Nephron (organoid): ENCODE results near the gene FSTL5.
A peak's percentile ranks its signal among the peaks of the same experiment; 100 is the strongest.

ENCODE experiments used
- H3K27ac Mint-ChIP-seq, 3 experiments: 2 replicates each; pipeline ENCODE4 v1.8.0; 2020; ENCODE audit warnings: mixed read lengths in 3 of 3, mild to moderate bottlenecking in 2 of 3, moderate library complexity in 1 of 3
- H3K27me3 Mint-ChIP-seq: 2 replicates; pipeline ENCODE4 v1.8.0; 2021; ENCODE audit warnings: low read depth, mild to moderate bottlenecking, moderate library complexity, mixed read lengths
- H3K36me3 Mint-ChIP-seq: 2 replicates; pipeline ENCODE4 v1.8.0; 2020; ENCODE audit warnings: low read depth, mixed read lengths
- H3K4me1 Mint-ChIP-seq: 2 replicates; pipeline ENCODE4 v1.8.0; 2020; ENCODE audit warnings: mixed read lengths
- H3K4me3 Mint-ChIP-seq, 3 experiments: 2 replicates each; pipeline ENCODE4 v1.8.0; 2020; ENCODE audit warnings: mild to moderate bottlenecking in 3 of 3, mixed read lengths in 3 of 3, moderate library complexity in 2 of 3
- H3K9me3 Mint-ChIP-seq: 2 replicates; pipeline ENCODE4 v1.8.0; 2020; ENCODE audit warnings: mixed read lengths
- TF ChIP-seq, protein P1 (sequence below), 3 experiments: fragments of 200-600 bp; sonication (generic); IDR thresholded peaks; one replicate each; pipeline ENCODE4 v1.5.0; 2021; ENCODE audit warnings: antibody characterized with exemption in 3 of 3; ENCODE audit not compliant: unreplicated experiment in 3 of 3

The FSTL5 gene

DNA sequence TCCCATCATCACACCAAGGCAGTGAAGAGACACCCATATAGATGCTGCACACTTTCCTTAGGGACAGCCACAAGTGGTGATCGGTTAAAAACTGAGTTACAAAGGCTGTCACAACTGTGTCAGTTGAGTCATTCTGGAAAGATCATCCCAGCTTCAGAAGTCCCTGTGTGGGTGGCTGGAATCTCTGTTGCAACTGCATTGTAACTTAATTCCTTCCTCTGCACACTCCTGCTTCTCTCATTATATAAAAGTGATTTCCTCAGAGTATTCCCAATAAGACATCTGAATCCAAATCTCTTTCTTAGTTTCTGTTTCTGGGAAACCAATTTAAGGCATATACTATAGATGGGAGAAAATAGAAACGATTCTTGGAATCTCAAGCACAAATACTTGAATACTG, 88.1 kb downstream of the FSTL5 start:
- no peaks in the 10 kb centered on the region for H3K36me3 Mint-ChIP-seq
- no peaks in the 10 kb centered on the region for H3K4me1 Mint-ChIP-seq
- no peak overlapping the region for H3K27ac Mint-ChIP-seq
- no peaks in the 10 kb centered on the region for H3K9me3 Mint-ChIP-seq
- TF ChIP-seq, protein P1, sequence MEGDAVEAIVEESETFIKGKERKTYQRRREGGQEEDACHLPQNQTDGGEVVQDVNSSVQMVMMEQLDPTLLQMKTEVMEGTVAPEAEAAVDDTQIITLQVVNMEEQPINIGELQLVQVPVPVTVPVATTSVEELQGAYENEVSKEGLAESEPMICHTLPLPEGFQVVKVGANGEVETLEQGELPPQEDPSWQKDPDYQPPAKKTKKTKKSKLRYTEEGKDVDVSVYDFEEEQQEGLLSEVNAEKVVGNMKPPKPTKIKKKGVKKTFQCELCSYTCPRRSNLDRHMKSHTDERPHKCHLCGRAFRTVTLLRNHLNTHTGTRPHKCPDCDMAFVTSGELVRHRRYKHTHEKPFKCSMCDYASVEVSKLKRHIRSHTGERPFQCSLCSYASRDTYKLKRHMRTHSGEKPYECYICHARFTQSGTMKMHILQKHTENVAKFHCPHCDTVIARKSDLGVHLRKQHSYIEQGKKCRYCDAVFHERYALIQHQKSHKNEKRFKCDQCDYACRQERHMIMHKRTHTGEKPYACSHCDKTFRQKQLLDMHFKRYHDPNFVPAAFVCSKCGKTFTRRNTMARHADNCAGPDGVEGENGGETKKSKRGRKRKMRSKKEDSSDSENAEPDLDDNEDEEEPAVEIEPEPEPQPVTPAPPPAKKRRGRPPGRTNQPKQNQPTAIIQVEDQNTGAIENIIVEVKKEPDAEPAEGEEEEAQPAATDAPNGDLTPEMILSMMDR (IDR thresholded peaks at IDR 0.05; ENCODE audit: unreplicated experiment in 3 of 3) = no peak
- no peaks in the 10 kb centered on the region for H3K27me3 Mint-ChIP-seq
- H3K4me3 Mint-ChIP-seq = no peak overlapping the region

DNA sequence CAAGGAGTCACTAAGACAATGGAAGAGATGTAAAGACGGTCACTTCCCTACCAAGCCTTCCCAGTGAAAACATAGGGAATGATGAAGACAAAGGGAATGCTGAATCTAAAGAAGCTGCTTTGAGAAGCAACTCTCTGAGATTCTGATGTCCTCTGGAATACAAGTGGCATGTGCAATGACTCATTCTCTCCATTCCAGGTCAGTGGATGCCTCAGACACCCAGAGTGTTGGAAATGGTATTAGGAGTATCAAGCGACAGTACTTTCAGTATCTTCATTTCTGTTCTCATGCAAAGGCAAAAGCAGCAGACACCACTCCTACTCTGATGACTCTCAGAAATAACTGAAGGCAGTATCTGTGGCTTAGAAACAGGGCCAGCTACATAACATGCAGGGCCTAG, 102.6 kb downstream of the FSTL5 start:
- Mint-ChIP-seq H3K4me1 (no peaks in the 10 kb centered on the region), H3K27me3 (no peaks in the 10 kb centered on the region), H3K27ac (no peak overlapping the region), H3K9me3 (peaks cover 4% of the 10 kb centered on the region), H3K36me3 (no peaks in the 10 kb centered on the region), H3K4me3 (no peak overlapping the region)
- TF ChIP-seq, protein P1 (IDR thresholded peaks at IDR 0.05; ENCODE audit: unreplicated experiment in 3 of 3) = no peak

DNA sequence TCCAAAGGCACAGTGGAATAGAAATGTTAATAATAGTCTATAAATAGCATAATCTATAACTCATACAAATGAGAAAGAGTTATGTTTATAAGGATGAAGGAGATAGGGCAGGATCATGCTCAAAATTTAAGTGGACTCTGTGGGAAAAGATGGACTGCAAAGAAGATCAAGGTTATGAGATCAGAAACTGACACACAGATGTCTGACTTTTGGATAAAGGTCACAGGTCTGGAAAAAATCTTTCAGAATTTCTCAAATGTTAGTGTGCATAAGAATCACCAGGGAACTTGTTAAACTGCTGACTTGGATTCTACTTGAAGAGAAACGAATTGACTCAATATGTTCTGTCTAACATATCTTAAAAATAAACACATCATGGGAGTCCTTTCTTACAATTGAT, 104.1 kb downstream of the FSTL5 start:
- no peaks in the 10 kb centered on the region for H3K36me3 Mint-ChIP-seq
- no peaks in the 10 kb centered on the region for H3K4me1 Mint-ChIP-seq
- H3K4me3 Mint-ChIP-seq = no peak overlapping the region
- H3K27me3 Mint-ChIP-seq = no peaks in the 10 kb centered on the region
- no peaks in the 10 kb centered on the region for H3K9me3 Mint-ChIP-seq
- no peak overlapping the region for H3K27ac Mint-ChIP-seq
- TF ChIP-seq, protein P1 (IDR thresholded peaks at IDR 0.05; ENCODE audit: unreplicated experiment in 3 of 3) = no peak

DNA sequence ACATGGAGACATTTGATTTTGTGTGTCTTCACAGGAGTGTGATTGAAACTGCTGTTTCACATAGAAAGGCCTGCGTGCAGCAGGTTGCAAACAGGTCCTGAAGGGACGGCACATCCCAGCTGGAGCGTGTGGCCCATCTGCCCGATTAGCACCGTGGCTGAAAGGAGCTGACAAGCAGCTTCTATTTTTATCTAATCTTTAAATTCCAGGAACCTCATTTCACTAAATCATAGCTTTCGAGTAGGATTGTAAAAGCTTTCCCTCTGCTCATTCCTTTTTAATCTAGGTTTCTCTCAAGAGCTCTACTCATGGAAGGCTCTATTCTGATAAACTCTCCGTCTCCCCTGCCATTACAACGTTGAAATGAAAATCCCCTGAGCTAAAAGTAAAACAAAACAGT, 106.8 kb downstream of the FSTL5 start:
- no peaks in the 10 kb centered on the region for H3K27me3 Mint-ChIP-seq
- H3K4me1 Mint-ChIP-seq = no peaks in the 10 kb centered on the region
- no peak overlapping the region for H3K27ac Mint-ChIP-seq
- no peaks in the 10 kb centered on the region for H3K36me3 Mint-ChIP-seq
- no peaks in the 10 kb centered on the region for H3K9me3 Mint-ChIP-seq
- H3K4me3 Mint-ChIP-seq = no peak overlapping the region
- TF ChIP-seq, protein P1 (IDR thresholded peaks at IDR 0.05; ENCODE audit: unreplicated experiment in 3 of 3) = no peak

DNA sequence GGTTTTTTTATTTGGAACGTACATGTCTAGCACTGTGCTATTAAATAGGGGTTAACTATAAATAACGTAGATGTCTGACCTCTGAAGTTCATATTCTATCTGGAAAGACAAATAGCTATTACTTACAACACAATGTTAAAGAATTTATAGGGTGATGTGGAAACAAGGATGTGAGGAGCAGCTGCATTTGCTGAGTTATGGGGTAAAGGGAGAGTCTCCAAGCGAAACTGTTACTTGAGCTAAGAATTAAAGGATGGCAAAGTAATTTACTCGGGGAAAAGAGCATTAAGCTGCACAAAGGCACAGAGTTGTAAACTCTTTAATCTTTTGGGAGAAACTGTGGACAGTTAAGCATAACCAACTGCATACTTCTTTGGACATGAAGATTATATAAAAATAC, 117.7 kb downstream of the FSTL5 start:
- Mint-ChIP-seq H3K4me1 (peaks cover 6% of the 10 kb centered on the region), H3K4me3 (no peak overlapping the region), H3K9me3 (no peaks in the 10 kb centered on the region), H3K27ac (peak overlapping the region in 2 of 3 experiments; percentile 2 to 26), H3K27me3 (no peaks in the 10 kb centered on the region), H3K36me3 (no peaks in the 10 kb centered on the region)
- TF ChIP-seq, protein P1 (IDR thresholded peaks at IDR 0.05; ENCODE audit: unreplicated experiment in 3 of 3) = no peak

DNA sequence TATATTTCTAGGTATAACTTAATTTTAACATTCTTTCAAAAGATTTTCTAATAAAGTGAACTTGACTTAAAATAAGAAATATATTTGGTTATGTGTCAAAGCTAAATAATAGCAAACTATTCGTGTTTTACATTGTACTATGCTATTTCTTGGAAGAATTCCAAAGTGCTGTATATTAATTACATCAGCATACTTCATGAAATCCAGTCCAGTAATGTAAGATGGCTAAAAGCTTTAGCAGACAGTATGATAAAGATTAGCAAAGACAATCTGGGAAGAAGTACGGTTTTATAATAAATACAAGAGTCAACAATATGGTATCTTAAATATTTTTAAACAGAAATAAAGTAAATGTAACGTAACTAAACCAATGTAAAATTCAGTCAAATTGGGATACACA, 125.7 kb downstream of the FSTL5 start:
- Mint-ChIP-seq H3K4me3 (no peak overlapping the region), H3K36me3 (no peaks in the 10 kb centered on the region), H3K9me3 (no peaks in the 10 kb centered on the region), H3K4me1 (no peaks in the 10 kb centered on the region), H3K27ac (no peak overlapping the region), H3K27me3 (no peaks in the 10 kb centered on the region)
- TF ChIP-seq, protein P1 (IDR thresholded peaks at IDR 0.05; ENCODE audit: unreplicated experiment in 3 of 3) = no peak
